Stimulated activated CD4-positive, alpha-beta T cell treated with anti-CD3 and anti-CD28 coated beads, Interleukin-15, amount 100 ng/mL, for 1 hour (primary cell): Measurements from ENCODE around the gene OPN5.
"Not testable (repeated sequence)": the region's sequence is repeated elsewhere in the genome, so short reads cannot be mapped to it uniquely, and the experiment has no call there.

Source experiments
- DNase-seq, 2 donors: peaks; one replicate each; pipeline ENCODE4 v3.0.0-alpha.2; 2020; ENCODE audit warnings: low read depth in 1 of 2, low spot score in 1 of 2

OPN5 gene

GRCh38 chr6:47781732-47782131 lies at the start of gene OPN5:
Gene OPN5 (plus strand): TSS chr6:47782032. CDS start chr6:47782067, 35 bp downstream.
- DNase-seq: no peak

- no peak for DNase-seq
Measured at GRCh38 chr6:47733879-47734558, 47.8 kb upstream of the OPN5 start.

- no peak for DNase-seq
Measured at GRCh38 chr6:47734831-47735481, 46.9 kb upstream of the OPN5 start.

- DNase-seq: no peak
Measured at GRCh38 chr6:47736083-47736700, 45.6 kb upstream of the OPN5 start.

GRCh38 chr6:47737406-47737805 lies 44.4 kb upstream of the OPN5 start:
- DNase-seq: no peak

GRCh38 chr6:47740714-47741113 lies 41.1 kb upstream of the OPN5 start:
- DNase-seq: no peak

- no peak for DNase-seq
Measured at GRCh38 chr6:47741807-47742206, 40.0 kb upstream of the OPN5 start.

GRCh38 chr6:47743744-47744143 lies 38.1 kb upstream of the OPN5 start:
- no peak for DNase-seq

GRCh38 chr6:47745269-47745668 lies 36.6 kb upstream of the OPN5 start:
- DNase-seq: not testable (repeated sequence)

GRCh38 chr6:47749757-47750156 lies 32.1 kb upstream of the OPN5 start:
- DNase-seq: no peak

- no peak for DNase-seq
Measured at GRCh38 chr6:47752801-47753200, 29.0 kb upstream of the OPN5 start.

GRCh38 chr6:47759364-47759763 lies 22.5 kb upstream of the OPN5 start:
- no peak for DNase-seq

- no peak for DNase-seq
Measured at GRCh38 chr6:47762502-47762901, 19.3 kb upstream of the OPN5 start.

- no peak for DNase-seq
Measured at GRCh38 chr6:47766445-47766844, 15.4 kb upstream of the OPN5 start.

- DNase-seq: no peak
Measured at GRCh38 chr6:47767102-47767501, 14.7 kb upstream of the OPN5 start.

GRCh38 chr6:47769982-47770381 lies 11.8 kb upstream of the OPN5 start:
- DNase-seq: no peak

GRCh38 chr6:47772359-47772758 lies 9.5 kb upstream of the OPN5 start:
- no peak for DNase-seq

GRCh38 chr6:47773005-47773404 lies 8.8 kb upstream of the OPN5 start:
- DNase-seq: no peak

GRCh38 chr6:47780510-47781356 lies 1.1 kb upstream of the OPN5 start:
- peak in 1 of 2 donors; percentile 3 for DNase-seq

GRCh38 chr6:47785182-47785581 lies 3.4 kb downstream of the OPN5 start:
- no peak for DNase-seq
